Fibroblast of lung (primary cell): ENCODE data around the gene PCDH12.

ENCODE experiments used
- CTCF ChIP-seq, 2 donors: IDR thresholded peaks in 1 of 2; conservative IDR thresholded peaks in 1 of 2; 1 replicate in 1 of 2; 2 replicates in 1 of 2; pipeline ENCODE4 v1.5.1; 2011 to 2012; ENCODE audit warnings: low read length in 2 of 2, control low read depth in 1 of 2, inconsistent platforms in 1 of 2, low read depth in 1 of 2, mild to moderate bottlenecking in 1 of 2
- EZH2 ChIP-seq: IDR thresholded peaks from 2 replicates; pipeline ENCODE4 v1.5.1; 2012; ENCODE audit warnings: low read length, control low read depth, mild to moderate bottlenecking; ENCODE audit errors: missing control alignments

- TF ChIP-seq CTCF (conservative IDR thresholded peaks at IDR 0.05 in 1 of 2, IDR thresholded peaks at IDR 0.05 in 1 of 2; ENCODE audit: low read depth in 1 of 2, low read length in 2 of 2) (no peak), EZH2 (no peak)
These were observed 53.5 kb downstream of the PCDH12 start for GRCh38 chr5:141904551-141904950.
